Neuronal stem cell (in vitro differentiated cells): ENCODE measurements around the gene DPH6.

ENCODE experiments used
- DNase-seq: peaks from one replicate; pipeline ENCODE4 v3.0.0-alpha.2; 2013; ENCODE audit warnings: low spot score
- H2AFZ ChIP-seq: one replicate; pipeline ENCODE4 v1.6.1; 2013; ENCODE audit warnings: mild to moderate bottlenecking, low read length, inconsistent platforms
- H2AK5ac ChIP-seq: 2 replicates; pipeline ENCODE4 v1.6.1; 2013; ENCODE audit warnings: low read depth, mild to moderate bottlenecking, inconsistent platforms, low read length, moderate library complexity, mixed read lengths
- H2BK120ac ChIP-seq: 2 replicates; pipeline ENCODE4 v1.6.1; 2013; ENCODE audit warnings: low read depth, mild to moderate bottlenecking, inconsistent platforms, low read length, moderate library complexity, mixed read lengths
- H2BK12ac ChIP-seq: one replicate; pipeline ENCODE4 v1.6.1; 2013; ENCODE audit warnings: low read length, inconsistent platforms
- H2BK15ac ChIP-seq: 2 replicates; pipeline ENCODE4 v1.6.1; 2013; ENCODE audit warnings: mild to moderate bottlenecking, low read length, inconsistent platforms, mixed read lengths
- H2BK5ac ChIP-seq: one replicate; pipeline ENCODE4 v1.6.1; 2013; ENCODE audit warnings: inconsistent platforms, mild to moderate bottlenecking, low read length, moderate library complexity
- H3K14ac ChIP-seq: one replicate; pipeline ENCODE4 v1.6.1; 2013; ENCODE audit warnings: low read length, inconsistent platforms
- H3K18ac ChIP-seq: 2 replicates; pipeline ENCODE4 v1.6.1; 2013; ENCODE audit warnings: low read length, inconsistent platforms
- H3K23ac ChIP-seq: 2 replicates; pipeline ENCODE4 v1.6.1; 2013; ENCODE audit warnings: low read depth, mild to moderate bottlenecking, mixed read lengths, low read length, inconsistent platforms; ENCODE audit not compliant: poor library complexity
- H3K27ac ChIP-seq: replicated peaks from 3 replicates; pipeline ENCODE4 v1.5.1; 2013; ENCODE audit warnings: low read length, inconsistent platforms
- H3K27me3 ChIP-seq, 3 experiments: 2 replicates each; pipeline ENCODE4 v1.6.1; 2013; ENCODE audit warnings: low read length in 3 of 3, mild to moderate bottlenecking in 2 of 3, inconsistent platforms in 1 of 3, low read depth in 1 of 3, mixed read lengths in 1 of 3, moderate library complexity in 1 of 3; ENCODE audit not compliant: control insufficient read depth in 3 of 3, insufficient read depth in 3 of 3
- H3K36me3 ChIP-seq, 2 donors: replicated peaks in 1 of 2; 2 replicates each; pipeline ENCODE4 v1.6.1; 2013; ENCODE audit warnings: low read length in 2 of 2; ENCODE audit not compliant: control insufficient read depth in 2 of 2, insufficient read depth in 2 of 2
- H3K4ac ChIP-seq: 2 replicates; pipeline ENCODE4 v1.6.1; 2013; ENCODE audit warnings: inconsistent platforms, mild to moderate bottlenecking, low read length, moderate library complexity
- H3K4me1 ChIP-seq, 2 donors: 1 replicate in 1 of 2; 2 replicates in 1 of 2; pipeline ENCODE4 v1.6.1; 2013; ENCODE audit warnings: low read length in 2 of 2, low read depth in 1 of 2; ENCODE audit not compliant: control insufficient read depth in 2 of 2, insufficient read depth in 1 of 2
- H3K4me2 ChIP-seq: one replicate; pipeline ENCODE4 v1.6.1; 2013; ENCODE audit warnings: mild to moderate bottlenecking, low read length, inconsistent platforms; ENCODE audit not compliant: insufficient read depth, poor library complexity, severe bottlenecking
- H3K4me3 ChIP-seq, 2 donors: 2 replicates each; pipeline ENCODE4 v1.5.1; 2013; ENCODE audit warnings: low read length in 2 of 2, mild to moderate bottlenecking in 2 of 2, inconsistent platforms in 1 of 2, moderate library complexity in 1 of 2
- H3K79me1 ChIP-seq: one replicate; pipeline ENCODE4 v1.6.1; 2013; ENCODE audit warnings: low read depth, mild to moderate bottlenecking, inconsistent platforms, low read length, moderate library complexity
- H3K9ac ChIP-seq: one replicate; pipeline ENCODE4 v1.6.1; 2013; ENCODE audit warnings: mild to moderate bottlenecking, low read depth, low read length, inconsistent platforms; ENCODE audit not compliant: poor library complexity
- H3K9me3 ChIP-seq, 2 donors: replicated peaks in 1 of 2; 2 replicates each; pipeline versions ENCODE3 to v1.6.1; 2013; ENCODE audit warnings: low read length in 2 of 2, mild to moderate bottlenecking in 2 of 2, inconsistent platforms in 1 of 2, low read depth in 1 of 2, mixed read lengths in 1 of 2, moderate library complexity in 1 of 2; ENCODE audit not compliant: control insufficient read depth in 2 of 2, insufficient read depth in 1 of 2
- H4K8ac ChIP-seq: one replicate; pipeline ENCODE4 v1.6.1; 2013; ENCODE audit warnings: low read depth, mild to moderate bottlenecking, inconsistent platforms, low read length, moderate library complexity
- H4K91ac ChIP-seq: one replicate; pipeline ENCODE4 v1.6.1; 2013; ENCODE audit warnings: low read length, low read depth, mild to moderate bottlenecking, inconsistent platforms; ENCODE audit not compliant: poor library complexity
- WGBS, 2 donors: extraction: QIAGEN DNeasy Blood & Tissue Kit; methylation state at CpG; one replicate each; pipeline ENCODE4 v1.1.7; 2013; ENCODE audit warnings: missing lambda C conversion rate in 2 of 2, mixed read lengths in 1 of 2; ENCODE audit not compliant: insufficient read length in 2 of 2, insufficient replicate concordance in 1 of 2; ENCODE audit errors: extremely low coverage in 2 of 2; 5-methylcytosine and 5-hydroxymethylcytosine counted together

Gene DPH6

GRCh38 chr15:35546511-35547381 lies 781 bp upstream of the DPH6 start:
- peak overlapping the region; percentile 97 for H3K9ac ChIP-seq
- H3K14ac ChIP-seq, result no peak overlapping the region
- no peak overlapping the region for H2BK5ac ChIP-seq
- no peak overlapping the region for H2BK12ac ChIP-seq
- peak overlapping the region; percentile 96 for H3K27ac ChIP-seq
- H3K36me3 ChIP-seq, result no peaks in the 10 kb centered on the region
- peak overlapping the region; percentile 60 to 95 for H3K4me3 ChIP-seq
- no peaks in the 10 kb centered on the region for H3K79me1 ChIP-seq
- H3K23ac ChIP-seq, result no peak overlapping the region
- H3K4me2 ChIP-seq, result peak overlapping the region; percentile 83
- peak overlapping the region; percentile 99 for H3K18ac ChIP-seq
- H4K91ac ChIP-seq, result no peak overlapping the region
- no peak for DNase-seq
- peaks cover 0 to 3% of the 10 kb centered on the region in 2 donors for H3K9me3 ChIP-seq
- peak overlapping the region; percentile 91 for H2AFZ ChIP-seq
- no peaks in the 10 kb centered on the region for H3K27me3 ChIP-seq
- no peak overlapping the region for H2BK15ac ChIP-seq
- no peak overlapping the region for H3K4ac ChIP-seq
- no peak overlapping the region for H4K8ac ChIP-seq
- H2AK5ac ChIP-seq, result no peak overlapping the region
- no CpG with 5 or more reads among the region's 14 CpGs for WGBS, 2 donors
- H2BK120ac ChIP-seq, result no peak overlapping the region
- H3K4me1 ChIP-seq, result peaks cover 9 to 14% of the 10 kb centered on the region in 2 donors

- Histone ChIP-seq H3K4me3 (peak overlapping the region; percentile 60 to 95), H2BK12ac (no peak overlapping the region), H3K4me2 (peak overlapping the region; percentile 83), H3K36me3 (no peaks in the 10 kb centered on the region), H3K23ac (no peak overlapping the region), H3K79me1 (no peaks in the 10 kb centered on the region), H3K14ac (no peak overlapping the region), H3K4ac (no peak overlapping the region), H2BK120ac (peak overlapping the region; percentile 13), H2AK5ac (no peak overlapping the region), H2AFZ (peak overlapping the region; percentile 91), H4K91ac (no peak overlapping the region), H3K27ac (peak overlapping the region; percentile 96), H3K9ac (peak overlapping the region; percentile 83), H3K4me1 (peaks cover 9% of the 10 kb centered on the region in 2 donors), H4K8ac (no peak overlapping the region), H3K27me3 (no peaks in the 10 kb centered on the region), H2BK5ac (peak overlapping the region; percentile 94), H3K9me3 (peaks cover 0 to 3% of the 10 kb centered on the region in 2 donors), H2BK15ac (no peak overlapping the region), H3K18ac (peak overlapping the region; percentile 99)
- WGBS, 2 donors, result no CpG with 5 or more reads among the region's 15 CpGs
- DNase-seq, result no peak
These were observed 595 bp downstream of the DPH6 start for GRCh38 chr15:35545316-35545823.

- Histone ChIP-seq H3K18ac (no peak overlapping the region), H3K27ac (no peak overlapping the region), H2BK5ac (no peak overlapping the region), H4K91ac (no peak overlapping the region), H4K8ac (no peak overlapping the region), H3K4me2 (no peak overlapping the region), H2BK120ac (no peak overlapping the region), H2AK5ac (no peak overlapping the region), H2BK15ac (no peak overlapping the region), H3K36me3 (peaks cover 2 to 3% of the 10 kb centered on the region in 2 donors), H3K4ac (no peak overlapping the region), H2AFZ (no peak overlapping the region), H3K23ac (no peak overlapping the region), H2BK12ac (no peak overlapping the region), H3K4me1 (no peaks in the 10 kb centered on the region), H3K14ac (no peak overlapping the region), H3K9me3 (peaks cover 0 to 1% of the 10 kb centered on the region in 2 donors), H3K9ac (no peak overlapping the region), H3K4me3 (no peak overlapping the region), H3K79me1 (no peaks in the 10 kb centered on the region), H3K27me3 (no peaks in the 10 kb centered on the region)
- WGBS, 2 donors, result no CpG with 5 or more reads among the region's 1 CpG
- no peak for DNase-seq
These were observed 5.1 kb downstream of the DPH6 start for GRCh38 chr15:35540885-35541284.

- Histone ChIP-seq H2BK12ac (no peak overlapping the region), H2AK5ac (no peak overlapping the region), H4K91ac (no peak overlapping the region), H3K4me2 (no peak overlapping the region), H3K4me1 (no peaks in the 10 kb centered on the region), H2BK120ac (no peak overlapping the region), H3K27me3 (no peaks in the 10 kb centered on the region), H3K18ac (no peak overlapping the region), H3K4ac (no peak overlapping the region), H2BK15ac (no peak overlapping the region), H3K23ac (no peak overlapping the region), H3K9ac (no peak overlapping the region), H3K14ac (no peak overlapping the region), H3K27ac (no peak overlapping the region), H2AFZ (no peak overlapping the region), H2BK5ac (no peak overlapping the region), H4K8ac (no peak overlapping the region), H3K9me3 (peaks cover 0 to 1% of the 10 kb centered on the region in 2 donors), H3K4me3 (no peak overlapping the region), H3K79me1 (no peaks in the 10 kb centered on the region), H3K36me3 (peaks cover 2 to 3% of the 10 kb centered on the region in 2 donors)
- WGBS, 2 donors, result no CpG with 5 or more reads among the region's 2 CpGs
- no peak for DNase-seq
These were observed 5.9 kb downstream of the DPH6 start for GRCh38 chr15:35540021-35540420.
